GM18870 (cell line): Measurements from ENCODE around the gene TMPRSS4.
"Not testable (repeated sequence)": the region's sequence is repeated elsewhere in the genome, so short reads cannot be mapped to it uniquely, and the experiment has no call there.

Source experiments
- ATAC-seq: cut with Tn5 transposase; IDR thresholded peaks from one replicate; pipeline ENCODE4 v1.9.1; 2021; ENCODE audit warnings: moderate library complexity; ENCODE audit not compliant: unreplicated experiment

Gene TMPRSS4

GRCh38 chr11:118055966-118056365, 20.9 kb upstream of the TMPRSS4 start:
- no peak for ATAC-seq

DNA sequence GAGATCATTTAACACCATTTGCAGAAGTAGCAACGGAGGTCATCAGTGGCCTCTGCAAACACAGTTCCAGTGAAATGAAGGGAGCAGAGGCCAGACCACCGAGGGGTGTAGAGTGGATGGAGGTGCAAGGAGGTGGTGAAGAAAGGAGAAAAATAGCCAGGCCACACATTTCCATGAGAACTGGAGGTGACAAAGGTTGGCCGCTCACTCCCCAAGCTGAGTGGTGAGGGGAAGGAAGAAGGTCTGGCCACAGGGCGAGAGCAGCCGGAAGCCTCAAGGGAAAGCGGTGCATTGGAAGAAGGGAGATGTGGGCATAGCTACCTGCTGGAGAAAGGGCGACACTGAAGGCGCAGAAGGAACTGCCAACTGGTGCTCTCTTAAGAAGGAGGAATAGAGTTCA, 20.1 kb upstream of the TMPRSS4 start:
- ATAC-seq, result no peak

DNA sequence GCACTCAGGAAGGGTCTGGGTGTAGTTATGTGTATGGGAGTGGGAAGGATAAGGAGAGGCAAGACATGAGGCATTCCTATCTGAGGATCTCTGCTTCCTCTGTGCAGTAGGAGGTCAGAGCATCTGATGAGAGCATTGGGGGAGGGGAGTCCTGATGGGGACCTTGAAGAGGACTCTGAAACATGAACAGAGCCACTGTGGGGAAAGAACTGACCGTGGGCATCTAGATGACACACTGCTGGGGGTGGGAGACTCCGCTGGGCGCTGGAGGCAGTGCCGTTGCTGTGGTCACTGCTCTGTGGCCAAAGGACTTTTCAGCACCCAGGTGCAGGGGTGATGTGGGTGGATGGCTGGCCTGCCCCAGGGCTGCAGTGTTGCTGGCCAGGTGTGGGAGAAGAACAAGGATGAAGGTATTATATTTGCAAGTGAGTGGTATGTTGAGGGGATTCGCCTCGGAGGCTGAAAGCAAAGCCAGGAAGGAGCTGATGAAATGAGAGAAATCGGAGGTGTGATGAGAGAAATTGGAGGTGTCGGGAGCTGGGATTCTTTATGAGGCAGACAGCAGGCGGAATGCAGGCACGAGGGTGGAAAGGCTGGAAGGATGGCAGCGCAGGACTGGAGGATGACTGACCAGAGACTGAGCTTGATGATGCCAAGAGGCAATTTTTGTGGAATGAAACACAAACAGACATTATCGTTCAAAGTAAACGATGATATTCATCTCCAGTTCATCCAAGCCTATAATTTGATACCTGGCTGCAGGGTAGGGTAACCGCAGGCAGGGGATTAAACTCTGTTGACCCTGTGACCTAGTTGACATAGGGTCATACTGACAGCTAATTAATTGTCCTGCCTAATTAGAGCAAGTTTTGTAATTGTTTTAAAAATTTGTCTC, 19.4 kb upstream of the TMPRSS4 start:
- no peak for ATAC-seq

GRCh38 chr11:118058311-118059245, 18.3 kb upstream of the TMPRSS4 start:
- ATAC-seq, result no peak

- ATAC-seq, result no peak
These were observed 17.5 kb upstream of the TMPRSS4 start for GRCh38 chr11:118059246-118059940.

DNA sequence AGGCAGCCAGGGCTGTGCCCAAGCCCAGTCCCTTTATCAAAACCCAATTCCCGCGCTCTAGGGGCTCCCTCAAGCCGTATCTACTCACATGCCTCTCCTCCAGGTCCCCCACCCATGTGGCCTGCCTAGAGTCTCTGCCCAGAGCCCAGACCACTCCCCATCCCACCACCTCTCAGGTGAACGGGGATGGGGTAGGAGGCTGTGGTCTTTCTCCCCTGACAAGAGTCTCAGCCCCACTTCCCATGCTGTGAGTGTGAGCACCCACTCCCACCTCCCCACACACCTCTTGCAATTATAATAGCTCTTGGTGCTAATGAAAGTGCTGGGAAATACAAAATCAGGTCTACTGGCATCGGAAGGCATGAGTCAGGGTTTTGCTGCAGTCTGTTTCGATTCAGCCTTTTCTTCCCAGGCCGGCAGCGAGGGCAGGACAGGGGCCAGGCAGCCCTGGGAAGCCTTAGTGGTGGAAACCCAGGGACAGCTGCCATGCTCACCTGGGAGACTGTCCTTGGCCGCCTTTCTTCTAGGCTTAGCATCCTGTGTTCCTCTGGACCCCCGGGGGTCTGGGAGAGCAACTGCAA, 16.7 kb upstream of the TMPRSS4 start:
- no peak for ATAC-seq

GRCh38 chr11:118060869-118061268, 16.0 kb upstream of the TMPRSS4 start:
- ATAC-seq, result no peak

GRCh38 chr11:118061586-118062125, 15.2 kb upstream of the TMPRSS4 start:
- no peak for ATAC-seq

GRCh38 chr11:118062181-118062580, 14.7 kb upstream of the TMPRSS4 start:
- not testable (repeated sequence) for ATAC-seq

- ATAC-seq, result not testable (repeated sequence)
These were observed 14.2 kb upstream of the TMPRSS4 start for GRCh38 chr11:118062631-118063030.

DNA sequence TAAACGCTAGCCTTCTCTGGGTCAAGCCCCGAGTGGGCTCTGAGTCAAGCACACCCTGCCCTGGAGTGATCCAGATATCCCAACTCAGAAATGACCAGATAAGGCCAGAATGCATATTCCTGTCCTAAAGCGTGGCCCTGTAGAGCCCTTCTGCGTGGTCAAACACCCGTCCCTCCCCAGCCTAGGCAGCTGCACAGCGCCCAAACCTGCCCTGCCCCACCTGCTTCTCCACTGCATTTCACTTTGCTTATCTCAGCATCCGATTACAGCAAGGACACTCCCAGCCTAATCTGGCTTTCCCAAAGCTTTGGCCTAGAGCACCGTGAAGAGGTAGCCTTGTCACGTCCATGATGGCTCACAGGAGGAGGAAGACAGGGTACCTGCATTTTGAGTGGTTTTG, 11.9 kb upstream of the TMPRSS4 start:
- ATAC-seq, result no peak

GRCh38 chr11:118065384-118065783, 11.5 kb upstream of the TMPRSS4 start:
- no peak for ATAC-seq

DNA sequence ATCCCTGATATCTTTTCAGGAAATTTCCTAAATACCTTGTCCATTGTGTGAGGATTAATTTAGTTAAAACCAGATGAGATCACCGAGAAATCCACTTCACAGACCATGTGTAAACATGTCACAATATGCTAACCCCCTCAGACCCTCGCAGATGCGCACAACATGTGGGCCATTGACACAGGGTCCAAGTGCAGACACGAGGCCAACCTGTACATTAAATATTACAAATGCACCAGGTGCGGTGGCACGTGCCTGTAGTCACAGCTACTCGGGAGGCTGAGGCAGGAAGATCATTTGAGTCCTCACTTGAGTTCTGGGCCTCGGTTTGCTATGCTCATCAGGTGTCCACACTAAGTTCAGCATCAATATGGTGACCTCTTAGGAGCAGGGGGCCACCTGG, 9.9 kb upstream of the TMPRSS4 start:
- no peak for ATAC-seq

GRCh38 chr11:118068206-118068944, 8.5 kb upstream of the TMPRSS4 start:
- ATAC-seq, result no peak

- no peak for ATAC-seq
These were observed 7.8 kb upstream of the TMPRSS4 start for GRCh38 chr11:118068945-118069612.

- no peak for ATAC-seq
These were observed 5.4 kb upstream of the TMPRSS4 start for GRCh38 chr11:118071416-118072030.

DNA sequence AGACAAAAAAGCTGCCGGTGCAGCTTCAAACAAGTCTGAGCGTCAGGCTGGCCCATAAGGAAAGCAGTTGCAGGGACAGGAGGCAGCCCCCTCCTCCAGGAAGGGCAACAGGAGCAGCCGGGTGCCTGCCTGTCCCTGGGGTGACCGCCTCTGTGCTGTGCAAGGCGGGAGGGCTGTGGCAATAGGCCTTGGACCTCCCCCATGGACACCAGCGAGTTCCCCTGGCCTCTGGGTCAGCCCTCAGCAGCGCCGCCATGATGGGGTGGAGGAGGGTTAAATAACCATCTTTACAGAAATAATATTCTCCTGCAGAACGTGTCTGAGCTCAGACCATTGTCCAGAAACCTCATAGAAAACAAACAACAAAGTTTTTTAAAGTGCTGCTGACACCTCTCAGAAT, 3.3 kb upstream of the TMPRSS4 start:
- ATAC-seq, result no peak

DNA sequence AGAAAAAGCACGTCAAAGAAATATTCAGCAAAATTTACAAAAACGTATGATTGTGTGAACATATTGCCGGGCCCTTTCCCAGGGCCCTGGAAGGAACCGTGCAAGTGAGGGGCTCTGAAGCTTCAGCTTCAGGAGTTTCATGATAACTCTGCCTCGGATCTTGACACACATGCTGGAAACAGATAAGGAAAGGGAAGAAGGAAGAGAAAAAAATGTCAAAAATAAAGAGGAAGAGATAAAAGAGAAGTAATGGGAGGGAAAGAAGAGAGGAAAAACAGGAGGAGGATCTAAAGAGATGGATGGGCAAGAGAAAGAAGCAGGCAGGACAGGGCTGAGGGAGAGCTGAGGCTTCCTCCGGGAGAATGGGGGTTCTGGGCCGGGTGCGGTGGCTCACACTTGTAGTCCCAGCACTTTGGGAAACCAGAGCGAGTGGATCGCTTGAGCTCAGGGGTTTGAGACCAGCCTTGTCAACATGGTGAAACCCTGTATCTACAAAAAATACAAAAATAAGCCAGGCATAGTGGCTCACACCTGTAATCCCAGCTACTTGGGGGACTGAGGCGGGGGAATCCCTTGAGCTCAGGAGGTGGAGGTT, 2.7 kb upstream of the TMPRSS4 start:
- no peak for ATAC-seq
